Right renal cortex interstitium (tissue), 3 donors: ENCODE data around the gene ATP1A3. TPM values are rescaled to one million over a fixed set of nuclear protein-coding genes. Genes with fewer than 3 reads are reported as not detected.
"Not testable (repeated sequence)": the region's sequence is repeated elsewhere in the genome, so short reads cannot be mapped to it uniquely, and the experiment has no call there.

Experiments
- DNase-seq, 3 donors: peaks; one replicate each; pipeline ENCODE4 v3.0.0-alpha.2; 2013; ENCODE audit warnings: low read depth in 3 of 3, low spot score in 2 of 3
- polyA plus RNA-seq, 3 donors: library from polyadenylated mRNA; unstranded; fragments of 120-200 nt; gene quantifications; one replicate each; pipeline ENCODE4 v1.2.1, GENCODE V29; 2013; ENCODE audit not compliant: insufficient read length in 3 of 3

The ATP1A3 gene
- polyA plus RNA-seq, 3 donors: 0.62 TPM; not detected in 2

DNA sequence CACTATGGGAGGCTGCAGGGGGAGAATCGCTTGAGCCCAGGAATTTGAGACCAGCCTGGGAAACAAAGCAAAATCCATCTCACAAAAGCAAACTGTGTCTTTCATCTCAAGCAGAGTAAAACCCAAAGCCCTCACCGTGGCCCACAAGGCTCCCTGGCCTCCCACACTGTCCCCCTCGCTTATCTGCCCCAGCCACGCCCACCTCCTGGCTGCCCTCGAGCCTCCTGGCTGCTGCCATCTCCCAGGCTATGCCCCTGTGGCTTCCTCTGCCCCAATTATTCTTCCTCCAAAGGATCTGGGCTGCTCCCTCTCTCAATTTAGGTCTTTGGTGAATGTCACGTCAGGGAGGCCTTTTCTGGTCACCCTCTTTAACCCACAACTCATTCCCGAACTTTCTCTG is 38.5 kb downstream of the ATP1A3 start:
- DNase-seq: no peak

DNA sequence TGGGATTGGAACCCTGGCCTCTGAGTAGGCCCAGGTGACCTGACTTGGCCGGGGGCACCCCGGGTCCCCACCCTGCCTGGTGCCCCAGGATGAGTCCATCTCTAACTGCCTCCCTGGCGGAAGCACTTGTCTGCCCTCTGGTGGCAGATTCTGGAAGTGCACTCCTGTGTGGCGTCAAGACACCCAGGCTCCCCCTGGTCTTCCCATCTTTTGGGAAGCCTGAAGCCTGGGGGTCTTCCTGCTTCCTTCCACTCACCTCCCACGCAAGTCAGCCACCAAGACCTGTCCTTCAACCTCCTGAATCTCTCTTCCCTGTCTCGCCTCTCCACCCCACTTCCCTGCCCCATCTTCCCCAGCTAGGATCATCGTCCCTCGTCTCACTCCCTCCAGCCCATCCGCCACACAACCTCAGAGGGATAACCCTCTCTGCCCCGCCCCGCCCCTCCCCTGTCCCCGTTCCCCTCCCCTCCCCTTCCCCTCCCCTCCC is 42.3 kb downstream of the ATP1A3 start:
- no peak for DNase-seq

DNA sequence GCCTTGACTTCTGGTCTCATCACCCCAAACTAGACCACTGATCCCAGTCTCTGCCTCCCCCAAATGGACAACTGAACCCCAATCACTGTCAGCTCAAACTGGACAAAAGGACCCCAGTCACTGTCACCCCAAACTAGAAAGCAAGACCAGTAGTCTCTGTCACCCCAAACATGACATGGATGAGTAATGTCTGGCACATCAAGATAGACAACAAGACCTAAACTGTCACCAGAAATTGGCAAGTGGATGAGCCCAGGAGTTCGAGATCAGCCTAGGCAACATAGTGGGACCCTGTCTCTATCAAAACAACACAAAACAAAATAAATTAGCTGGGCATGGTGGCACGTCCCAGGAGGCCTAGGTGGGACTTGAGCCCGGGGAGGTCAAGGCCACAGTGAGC is 46.9 kb downstream of the ATP1A3 start:
- no peak for DNase-seq

DNA sequence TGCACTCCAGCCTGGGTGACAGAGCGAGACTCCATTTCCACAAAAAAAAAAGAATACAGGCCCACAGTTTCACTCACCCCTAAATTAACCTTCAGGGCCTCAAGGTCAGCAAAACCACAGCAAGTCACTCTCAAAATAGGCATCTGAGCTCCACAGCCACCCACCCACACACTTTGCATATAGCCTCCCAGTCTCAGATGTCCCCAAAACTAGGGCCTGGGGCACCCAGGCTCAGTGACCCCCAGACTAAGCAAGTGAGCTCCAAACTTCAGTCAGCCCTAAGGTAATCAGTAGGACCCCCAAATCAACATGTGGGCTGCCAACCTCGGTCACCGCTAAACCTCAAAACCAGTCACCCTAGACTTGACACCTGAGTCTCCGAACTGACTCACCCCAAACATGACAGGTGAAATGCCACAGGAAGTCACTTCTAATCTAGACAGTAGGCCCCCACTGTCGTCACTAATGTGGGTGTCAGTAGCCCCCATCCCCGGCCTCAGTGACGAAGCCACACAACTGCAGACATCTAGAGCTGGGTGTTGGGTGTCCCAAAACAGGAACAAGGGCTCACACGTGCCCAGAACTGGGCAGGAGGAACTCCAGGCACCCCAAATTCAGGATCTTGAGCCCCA is 48.8 kb downstream of the ATP1A3 start:
- no peak for DNase-seq

DNA sequence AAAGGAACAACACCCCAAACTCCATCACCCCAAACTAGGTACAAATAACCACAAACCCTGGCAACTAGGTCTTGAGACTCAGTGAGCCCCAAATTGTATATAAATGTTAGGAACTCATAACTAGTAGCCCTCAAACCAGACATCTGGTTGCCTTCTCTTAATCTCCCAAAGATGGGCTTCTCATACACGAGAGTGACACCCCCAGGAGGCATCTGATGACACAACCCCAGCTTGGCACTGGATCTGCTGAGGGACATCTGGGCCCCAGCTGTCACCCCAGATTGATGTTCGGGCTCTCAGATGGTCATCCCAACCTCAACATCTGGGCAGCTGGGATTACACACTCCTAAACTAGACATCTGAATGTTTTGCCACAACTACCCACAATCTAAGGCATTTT is 49.7 kb downstream of the ATP1A3 start:
- no peak for DNase-seq

DNA sequence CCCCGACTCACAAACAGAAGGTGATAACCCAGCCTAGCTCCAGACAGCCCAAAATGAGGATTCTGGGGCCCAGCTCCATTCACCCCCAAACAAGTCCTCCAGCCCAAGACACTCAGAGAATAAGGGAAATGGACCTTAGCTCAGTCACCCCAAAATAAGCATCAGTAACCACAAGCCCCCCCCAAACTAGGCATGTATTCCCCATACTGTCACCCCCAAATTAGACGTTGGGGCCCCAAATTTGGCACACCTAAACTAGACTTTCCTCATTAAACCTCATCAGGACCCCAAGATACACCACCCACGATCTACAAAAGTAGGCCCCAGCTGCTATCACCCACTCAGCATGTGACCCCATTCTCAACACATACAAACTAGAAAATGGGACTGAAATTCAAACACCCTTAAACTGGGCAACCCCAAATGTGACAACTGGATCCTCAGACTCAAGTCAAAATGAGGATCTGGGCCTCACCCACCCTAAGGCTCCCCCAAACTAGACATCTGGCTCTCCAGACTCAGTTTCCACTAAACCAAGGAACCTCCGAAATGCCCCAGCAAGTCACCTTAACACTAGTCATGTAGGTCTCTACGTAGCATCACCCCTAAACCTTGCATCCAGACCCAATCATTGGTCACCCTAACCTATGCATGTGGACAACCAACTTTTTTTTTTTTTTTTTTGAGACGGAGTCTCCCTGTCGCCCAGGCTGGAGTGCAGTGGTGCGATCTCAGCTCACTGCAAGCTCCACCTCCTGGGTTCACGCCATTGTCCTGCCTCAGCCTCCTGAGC is 52.4 kb downstream of the ATP1A3 start:
- no peak for DNase-seq

- no peak for DNase-seq
Observed at GRCh38 chr19:41940731-41941409, 53.2 kb downstream of the ATP1A3 start.

DNA sequence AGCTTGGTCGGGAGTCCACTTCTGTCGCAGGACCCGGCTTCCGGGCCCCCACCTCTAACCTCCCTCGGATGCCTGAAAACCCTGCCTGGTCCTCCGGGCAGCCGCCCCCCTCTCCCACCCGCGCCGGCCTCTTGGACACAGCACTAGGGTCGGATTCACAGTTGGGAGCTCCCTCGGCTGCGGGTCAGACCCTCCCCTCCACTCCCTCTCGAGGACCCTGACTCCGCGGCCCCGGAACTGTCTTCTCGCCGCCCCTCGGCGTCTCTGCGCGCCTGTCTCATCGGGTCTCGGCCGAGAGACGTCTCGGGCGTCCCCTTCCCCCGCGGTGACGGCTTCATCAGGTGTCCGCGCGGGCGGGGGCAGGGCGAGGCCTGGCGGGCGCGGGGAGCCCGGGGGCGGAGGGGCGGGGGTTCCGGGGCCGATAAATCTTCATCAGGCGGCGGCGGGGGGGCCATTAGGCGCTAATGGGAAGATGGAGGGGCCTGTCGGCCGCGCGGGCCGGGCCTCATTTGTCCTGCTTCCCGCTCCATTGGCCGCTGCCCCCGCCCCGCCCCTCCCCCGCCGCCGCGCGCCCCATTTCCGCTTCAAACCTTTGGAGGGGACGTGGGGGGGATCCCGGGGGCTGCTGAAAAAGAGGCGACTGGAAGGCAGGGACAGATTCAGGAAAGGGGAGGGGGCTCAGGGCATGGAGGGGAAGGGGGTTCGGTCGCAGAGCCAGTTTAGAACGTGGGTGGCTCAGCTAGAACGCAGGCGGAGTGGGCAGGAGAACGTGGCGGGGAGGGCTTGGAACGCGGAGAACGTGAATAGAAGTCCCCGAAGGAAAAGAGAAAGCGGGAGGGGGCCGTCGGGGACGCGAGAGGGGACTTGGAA is 53.9 kb downstream of the ATP1A3 start:
- DNase-seq: no peak

DNA sequence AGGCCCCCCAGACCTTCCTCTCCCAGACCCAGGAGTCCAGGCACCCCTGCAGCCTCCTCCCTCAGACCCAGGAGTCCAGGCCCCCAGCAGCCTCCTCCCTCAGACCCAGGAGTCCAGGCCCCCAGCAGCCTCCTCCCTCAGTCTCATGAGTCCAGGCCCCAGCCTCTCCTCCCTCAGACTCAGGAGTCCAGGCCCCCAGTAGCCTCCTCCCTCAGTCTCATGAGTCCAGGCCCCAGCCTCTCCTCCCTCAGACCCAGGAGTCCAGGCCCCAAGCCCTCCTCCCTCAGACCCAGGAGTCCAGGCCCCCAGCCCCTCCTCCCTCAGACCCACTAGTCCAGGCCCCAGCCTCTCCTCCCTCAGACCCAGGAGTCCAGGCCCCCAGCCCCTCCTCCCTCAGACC is 54.8 kb downstream of the ATP1A3 start:
- DNase-seq: not testable (repeated sequence)

DNA sequence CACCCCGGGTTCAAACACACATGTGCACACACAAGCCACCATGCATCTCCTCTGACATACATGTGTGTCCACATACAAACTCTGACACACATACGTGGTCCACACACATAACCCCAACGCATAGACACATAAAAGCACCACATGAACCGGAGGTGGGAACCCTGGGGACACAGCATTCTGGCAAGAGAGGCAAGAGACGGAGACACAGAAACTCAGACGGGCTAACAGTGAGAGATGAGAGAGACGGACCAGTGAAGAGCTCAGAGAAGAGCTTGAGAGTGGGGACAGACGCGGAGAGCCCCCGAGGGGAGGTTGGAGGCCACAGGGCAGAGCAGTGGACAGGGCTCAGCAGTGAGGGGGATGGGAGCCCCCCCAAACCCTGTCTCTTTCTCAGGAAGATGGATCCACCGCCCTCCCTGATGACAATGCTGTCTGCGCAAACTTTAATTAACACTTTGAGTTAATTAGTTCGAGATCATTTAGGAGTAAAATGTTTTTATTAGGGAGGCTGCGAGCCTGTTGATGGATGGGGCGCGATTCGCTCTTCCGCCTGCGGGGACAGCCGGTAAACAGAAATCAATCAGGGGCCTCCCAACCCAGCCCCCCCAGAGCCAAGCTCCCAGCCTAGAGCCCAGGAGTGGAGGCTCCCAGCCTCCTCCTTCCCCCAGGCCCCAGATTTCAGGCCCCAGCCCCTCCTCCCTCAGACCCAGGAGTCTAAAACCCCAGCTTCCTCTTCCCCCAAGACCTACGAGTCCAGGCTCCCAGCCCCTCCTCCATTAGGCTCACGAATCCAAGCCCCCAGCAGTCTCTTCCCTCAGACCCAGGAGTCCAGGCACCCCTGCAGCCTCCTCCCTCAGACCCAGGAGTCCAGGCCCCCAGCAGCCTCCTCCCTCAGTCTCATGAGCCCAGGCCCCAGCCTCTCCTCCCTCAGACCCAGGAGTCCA is 56.2 kb downstream of the ATP1A3 start:
- no peak for DNase-seq

DNA sequence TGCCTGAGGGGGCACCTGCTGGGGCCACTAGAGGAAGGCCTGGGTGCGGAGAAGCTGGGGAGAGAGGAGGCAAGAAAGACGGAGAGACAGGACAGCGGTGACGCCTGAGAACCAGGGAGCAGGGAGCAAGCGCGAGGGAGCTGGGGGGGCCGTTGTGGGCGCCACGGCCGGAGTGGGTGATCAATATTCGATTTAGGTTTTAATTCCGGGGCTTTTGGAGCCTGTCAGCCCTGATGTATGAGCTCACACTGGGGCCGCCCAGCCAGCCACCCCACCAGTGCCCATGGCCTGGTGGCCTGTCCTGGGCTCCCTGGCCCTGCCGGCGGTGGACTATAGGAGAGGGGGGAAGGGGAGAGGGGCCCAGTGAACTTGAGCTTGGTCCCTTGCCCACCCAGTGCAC is 57.1 kb downstream of the ATP1A3 start:
- DNase-seq: no peak

GRCh38 chr19:41936416-41936850 is 57.6 kb downstream of the ATP1A3 start:
- DNase-seq: no peak

DNA sequence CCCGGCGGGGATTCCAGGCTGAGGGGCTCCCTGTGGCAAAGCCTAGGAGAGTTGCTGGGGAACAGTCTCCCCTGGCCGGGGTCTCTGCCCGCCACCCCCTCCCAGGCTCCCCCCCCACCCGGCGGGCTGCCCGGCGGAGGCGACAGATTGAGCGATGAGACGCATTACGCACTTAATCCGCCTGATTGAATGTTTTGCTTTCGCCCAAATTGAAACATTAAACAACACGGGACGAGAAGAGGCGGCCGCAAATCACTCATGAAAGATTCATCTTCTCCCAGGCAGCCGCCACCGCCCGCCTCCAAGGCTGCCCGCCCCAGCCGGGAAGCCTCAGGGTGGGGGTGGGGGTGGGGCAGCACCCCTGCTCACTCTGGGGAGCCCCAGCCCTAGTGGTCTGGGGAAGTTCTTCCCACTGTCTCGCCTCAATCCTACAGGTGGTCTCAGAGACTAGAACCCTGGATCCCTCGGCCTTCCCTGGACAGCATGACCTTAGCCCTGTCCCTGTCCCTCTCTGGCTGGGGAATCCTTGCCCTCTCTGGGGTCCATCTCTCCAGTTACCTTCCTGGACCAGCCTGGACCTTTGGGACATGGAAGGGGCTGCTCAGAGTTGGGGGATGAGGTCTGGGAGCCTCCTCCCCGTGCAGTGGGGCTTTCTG is 58.1 kb downstream of the ATP1A3 start:
- no peak for DNase-seq

DNA sequence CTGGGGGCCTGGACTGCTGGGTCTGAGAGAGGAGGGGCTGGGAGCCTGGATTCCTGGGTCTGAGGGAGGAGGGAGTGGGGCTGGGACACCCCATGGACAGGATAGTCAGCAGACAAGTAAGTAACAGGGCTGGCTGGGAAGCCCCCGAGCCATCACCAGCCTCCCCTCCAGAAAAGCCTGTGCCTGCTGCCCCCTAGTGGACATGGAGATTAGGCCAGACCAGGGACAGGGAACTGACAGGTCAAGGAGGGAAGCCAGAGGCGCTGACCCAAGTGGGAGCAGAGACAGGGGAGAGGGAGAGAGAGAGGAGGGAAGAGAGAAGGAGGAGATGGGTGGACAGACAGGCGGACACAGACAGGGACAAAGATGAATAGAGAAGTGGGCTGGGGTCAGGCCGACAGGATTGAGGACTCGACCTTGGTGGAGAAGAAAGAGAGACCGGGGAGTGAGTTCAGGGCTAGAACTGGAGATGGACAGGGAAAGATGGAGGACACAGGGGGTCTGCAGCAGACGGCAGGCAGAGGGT is 59.1 kb downstream of the ATP1A3 start:
- DNase-seq: no peak

DNA sequence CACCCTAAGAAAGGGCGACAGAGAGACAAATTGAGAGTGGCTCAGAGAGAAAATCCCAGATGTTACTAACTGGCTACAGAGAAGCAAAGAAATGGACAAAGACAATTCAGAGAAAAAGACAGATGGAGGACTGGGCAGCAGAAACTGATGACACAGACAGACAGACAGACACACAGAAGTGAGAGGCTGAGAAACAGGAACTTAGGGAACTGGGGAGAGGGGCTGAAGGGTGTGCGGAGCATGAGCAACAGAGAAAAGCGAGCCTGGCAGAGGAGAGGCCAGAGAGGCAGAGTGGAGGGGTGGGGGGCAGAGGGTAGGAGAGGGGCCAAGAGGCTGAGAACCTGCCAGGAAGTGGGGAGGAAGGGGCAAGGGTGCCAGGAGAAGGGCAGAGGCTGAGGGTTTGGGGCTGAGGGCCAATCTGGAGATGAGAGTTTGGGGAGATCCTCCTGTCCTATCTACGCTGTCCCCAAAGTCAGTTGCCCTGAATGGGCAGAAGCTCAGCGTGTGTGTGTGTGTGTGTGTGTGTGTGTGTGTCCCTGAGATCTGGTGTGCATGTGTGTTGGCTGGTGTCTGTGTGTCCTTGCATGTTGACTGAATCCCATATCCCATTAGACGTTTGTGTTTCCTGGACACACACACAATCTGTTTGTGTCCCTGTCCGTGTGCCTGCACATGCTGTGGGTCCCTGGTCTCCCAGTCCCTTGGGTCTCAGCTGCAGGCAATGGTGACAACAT is 60.2 kb downstream of the ATP1A3 start:
- DNase-seq: no peak

- DNase-seq: no peak
Observed at GRCh38 chr19:41932720-41933332, 61.2 kb downstream of the ATP1A3 start.

DNA sequence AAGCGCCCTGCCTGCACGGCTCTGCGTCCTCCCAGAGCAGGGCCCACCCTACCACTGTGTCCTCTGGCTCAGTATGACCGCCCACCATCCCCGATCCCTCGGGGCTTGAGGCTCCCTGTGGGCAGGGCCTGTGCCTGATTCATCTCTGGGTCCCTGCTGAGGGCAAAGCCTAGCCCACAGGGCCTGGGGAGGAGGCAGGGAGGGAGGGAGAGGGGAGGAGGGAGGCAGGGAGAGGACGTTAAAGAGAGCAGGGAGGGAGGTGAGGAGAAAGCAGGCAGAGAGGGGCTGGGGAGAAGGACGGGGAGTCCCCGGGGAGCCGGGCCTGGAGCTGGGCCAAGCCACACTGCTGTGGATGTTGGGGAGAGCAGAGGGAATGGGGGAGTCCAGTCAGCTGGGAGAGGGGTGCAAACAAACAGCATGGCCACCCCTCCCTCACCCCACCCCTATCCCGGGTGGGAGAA is 61.7 kb downstream of the ATP1A3 start:
- DNase-seq: no peak
